HUDEP-2 (cell line): Measurements from ENCODE around the gene GOLGA6C.
"Not testable (repeated sequence)": the region's sequence is repeated elsewhere in the genome, so short reads cannot be mapped to it uniquely, and the experiment has no call there.

ENCODE experiments used
- DNase-seq, 76 experiments: peaks; one replicate each; lab custom pipeline; 2025; ENCODE audit not compliant: unreplicated experiment in 76 of 76; lab: John Stamatoyannopoulos, UW

GOLGA6C gene

GRCh38 chr15:75313116-75313845 is 55.1 kb downstream of the GOLGA6C start:
- no peak for DNase-seq

DNA sequence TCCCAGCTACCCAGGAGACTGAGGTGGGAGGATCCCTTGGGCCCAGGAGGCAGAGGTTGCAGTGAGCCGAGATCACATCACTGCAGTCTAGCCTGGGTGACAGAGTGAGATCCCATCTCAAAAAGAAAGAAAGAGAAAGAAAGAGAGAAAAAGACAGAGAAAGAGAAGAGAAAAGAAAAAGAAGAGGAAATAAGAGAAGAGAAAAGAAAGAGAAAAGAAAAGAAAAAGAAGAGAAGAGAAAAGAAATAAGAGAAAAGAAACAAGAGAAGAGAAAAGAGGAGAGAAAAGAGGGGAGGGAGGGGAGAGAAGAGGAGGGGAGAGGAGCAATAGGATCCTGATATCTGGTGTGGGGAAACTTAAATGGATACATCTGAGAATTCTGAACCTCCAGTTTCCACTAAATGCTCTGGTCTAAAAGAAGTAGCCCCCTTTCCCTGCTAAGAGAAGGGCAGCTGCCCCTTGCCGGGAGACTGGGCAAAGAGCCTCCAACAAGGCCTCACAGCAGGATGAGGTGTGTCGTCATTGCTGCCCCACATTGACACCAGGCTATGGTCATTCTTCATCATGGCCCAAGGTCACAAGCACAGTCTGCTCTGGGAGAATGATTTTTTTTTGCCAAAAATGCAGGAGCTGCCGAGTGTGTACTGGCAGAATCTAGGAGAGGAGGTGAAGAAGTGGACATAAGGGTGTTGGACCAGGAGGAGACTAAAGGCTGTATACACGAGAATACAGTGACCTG is 56.6 kb downstream of the GOLGA6C start:
- no peak for DNase-seq

GRCh38 chr15:75319231-75319897 is 61.2 kb downstream of the GOLGA6C start:
- DNase-seq = not testable (repeated sequence)
